Sigmoid colon (tissue), 4 donors: ENCODE data around the gene TUBGCP2.

Experiments used
- EP300 ChIP-seq, 4 donors: sonication (generic); formaldehyde crosslinking; IDR thresholded peaks; one replicate each; pipeline ENCODE4 v1.6.1; 2017; ENCODE audit warnings: antibody characterized with exemption in 4 of 4
- POLR2AphosphoS5 ChIP-seq, 4 donors: sonication (generic); formaldehyde crosslinking; IDR thresholded peaks; one replicate each; pipeline ENCODE4 v1.6.1; 2017; ENCODE audit warnings: antibody characterized with exemption in 4 of 4
- TF ChIP-seq, protein P1 (sequence below), 4 experiments: fragments of 450-650 bp in 3 of 4; fragments of 200-600 bp in 1 of 4; IDR thresholded peaks; one replicate each; pipeline ENCODE4 v1.5.1; 2016 to 2019; ENCODE audit warnings: antibody characterized with exemption in 4 of 4, mild to moderate bottlenecking in 3 of 4, moderate library complexity in 2 of 4

DNA sequence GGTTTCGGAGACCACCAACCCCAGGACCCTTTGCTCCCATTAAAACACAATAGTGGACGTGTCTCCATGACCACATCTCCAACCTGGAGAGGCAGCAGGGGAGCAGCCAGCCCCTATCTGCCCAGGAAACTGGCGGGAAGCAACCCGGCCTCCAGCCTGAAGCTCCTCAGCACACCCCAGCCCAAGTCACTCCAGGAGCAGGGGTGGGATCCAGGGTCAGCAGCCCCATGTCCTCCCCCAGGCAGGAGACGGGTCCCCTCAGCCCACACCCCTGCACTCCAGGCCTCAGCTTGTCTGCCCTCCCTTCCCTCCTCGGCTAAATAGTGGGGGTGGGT lies 32.6 kb downstream of the TUBGCP2 start:
- TF ChIP-seq EP300 (IDR thresholded peaks at IDR 0.05) (no peak), POLR2AphosphoS5 (IDR thresholded peaks at IDR 0.05) (no peak)
- TF ChIP-seq, protein P1, sequence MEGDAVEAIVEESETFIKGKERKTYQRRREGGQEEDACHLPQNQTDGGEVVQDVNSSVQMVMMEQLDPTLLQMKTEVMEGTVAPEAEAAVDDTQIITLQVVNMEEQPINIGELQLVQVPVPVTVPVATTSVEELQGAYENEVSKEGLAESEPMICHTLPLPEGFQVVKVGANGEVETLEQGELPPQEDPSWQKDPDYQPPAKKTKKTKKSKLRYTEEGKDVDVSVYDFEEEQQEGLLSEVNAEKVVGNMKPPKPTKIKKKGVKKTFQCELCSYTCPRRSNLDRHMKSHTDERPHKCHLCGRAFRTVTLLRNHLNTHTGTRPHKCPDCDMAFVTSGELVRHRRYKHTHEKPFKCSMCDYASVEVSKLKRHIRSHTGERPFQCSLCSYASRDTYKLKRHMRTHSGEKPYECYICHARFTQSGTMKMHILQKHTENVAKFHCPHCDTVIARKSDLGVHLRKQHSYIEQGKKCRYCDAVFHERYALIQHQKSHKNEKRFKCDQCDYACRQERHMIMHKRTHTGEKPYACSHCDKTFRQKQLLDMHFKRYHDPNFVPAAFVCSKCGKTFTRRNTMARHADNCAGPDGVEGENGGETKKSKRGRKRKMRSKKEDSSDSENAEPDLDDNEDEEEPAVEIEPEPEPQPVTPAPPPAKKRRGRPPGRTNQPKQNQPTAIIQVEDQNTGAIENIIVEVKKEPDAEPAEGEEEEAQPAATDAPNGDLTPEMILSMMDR (IDR thresholded peaks at IDR 0.05), result no peak
